ENCODE results near the gene DCLK2.

DCLK2 gene

DNA sequence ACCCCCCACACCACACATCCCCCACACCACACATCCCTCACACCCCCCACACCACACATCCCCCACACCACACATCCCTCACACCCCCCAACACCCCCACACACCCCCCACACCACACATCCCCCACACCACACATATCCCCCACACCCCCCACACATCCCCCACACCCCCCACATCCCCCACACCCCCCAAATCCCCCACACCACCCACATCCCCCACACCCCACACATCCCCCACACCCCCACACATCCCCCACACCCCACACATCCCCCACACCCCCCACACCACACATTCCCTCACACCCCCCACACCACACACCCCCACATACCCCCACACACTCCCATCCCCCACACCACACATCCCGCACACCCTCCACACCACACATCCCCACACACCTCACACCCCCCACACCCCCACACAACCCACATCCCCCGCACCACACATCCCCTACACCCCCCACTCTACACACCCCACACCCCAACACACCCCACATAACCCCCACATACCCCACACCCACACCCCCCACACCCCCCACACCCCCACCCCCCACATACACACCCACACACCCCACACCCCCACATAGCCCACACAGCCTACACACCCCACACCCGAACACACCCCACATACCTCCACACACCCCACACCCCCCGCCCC is 172.9 kb downstream of the DCLK2 start:
- ChIA-PET POLR2A (no interaction called here), CTCF (no interaction called here)
- no peak overlapping the region for H3K4me3 ChIP-seq (ENCODE audit: low read depth, low read length)
- H3K4me1 ChIP-seq (ENCODE audit: control insufficient read depth, insufficient read depth, low read length) = no peaks in the 10 kb centered on the region
- no peak overlapping the region for H3K27ac ChIP-seq (ENCODE audit: extremely low read depth, low read depth, low read length)
- TF ChIP-seq, protein P1, sequence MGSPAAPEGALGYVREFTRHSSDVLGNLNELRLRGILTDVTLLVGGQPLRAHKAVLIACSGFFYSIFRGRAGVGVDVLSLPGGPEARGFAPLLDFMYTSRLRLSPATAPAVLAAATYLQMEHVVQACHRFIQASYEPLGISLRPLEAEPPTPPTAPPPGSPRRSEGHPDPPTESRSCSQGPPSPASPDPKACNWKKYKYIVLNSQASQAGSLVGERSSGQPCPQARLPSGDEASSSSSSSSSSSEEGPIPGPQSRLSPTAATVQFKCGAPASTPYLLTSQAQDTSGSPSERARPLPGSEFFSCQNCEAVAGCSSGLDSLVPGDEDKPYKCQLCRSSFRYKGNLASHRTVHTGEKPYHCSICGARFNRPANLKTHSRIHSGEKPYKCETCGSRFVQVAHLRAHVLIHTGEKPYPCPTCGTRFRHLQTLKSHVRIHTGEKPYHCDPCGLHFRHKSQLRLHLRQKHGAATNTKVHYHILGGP (tag by site-specific recombination; IDR thresholded peaks at IDR 0.05) = no peak
- TF ChIP-seq ZNF658 (tag by site-specific recombination; IDR thresholded peaks at IDR 0.05) (no peak), ZNF350 (tag by site-specific recombination; IDR thresholded peaks at IDR 0.05) (no peak), ZNF510 (tag by site-specific recombination; IDR thresholded peaks at IDR 0.05; ENCODE audit: insufficient replicate concordance) (no peak), ZNF701 (tag by site-specific recombination; IDR thresholded peaks at IDR 0.05) (no peak), ZNF571 (tag by site-specific recombination; IDR thresholded peaks at IDR 0.05) (no peak), ZNF335 (tag by site-specific recombination; conservative IDR thresholded peaks at IDR 0.05) (no peak), ZNF548 (tag by site-specific recombination; IDR thresholded peaks at IDR 0.05) (no peak), ZNF211 (tag by site-specific recombination; IDR thresholded peaks at IDR 0.05; ENCODE audit: low read depth) (no peak), ZNF121 (tag by site-specific recombination; IDR thresholded peaks at IDR 0.05) (no peak), ZNF184 (tag by site-specific recombination; IDR thresholded peaks at IDR 0.05) (no peak), TCF7L2 (IDR thresholded peaks at IDR 0.05; ENCODE audit: borderline replicate concordance, low read depth, low read length) (no peak)
- no peaks in the 10 kb centered on the region for H3K9me3 ChIP-seq (ENCODE audit: control insufficient read depth, insufficient read depth, low read depth, low read length)
- peaks cover 0 to 20% of the 10 kb centered on the region in 2 experiments; a peak in 1 of 3 replicates for H3K36me3 ChIP-seq (ENCODE audit: control insufficient read depth in 2 of 2, insufficient read depth in 1 of 2, low read length in 2 of 2)

DNA sequence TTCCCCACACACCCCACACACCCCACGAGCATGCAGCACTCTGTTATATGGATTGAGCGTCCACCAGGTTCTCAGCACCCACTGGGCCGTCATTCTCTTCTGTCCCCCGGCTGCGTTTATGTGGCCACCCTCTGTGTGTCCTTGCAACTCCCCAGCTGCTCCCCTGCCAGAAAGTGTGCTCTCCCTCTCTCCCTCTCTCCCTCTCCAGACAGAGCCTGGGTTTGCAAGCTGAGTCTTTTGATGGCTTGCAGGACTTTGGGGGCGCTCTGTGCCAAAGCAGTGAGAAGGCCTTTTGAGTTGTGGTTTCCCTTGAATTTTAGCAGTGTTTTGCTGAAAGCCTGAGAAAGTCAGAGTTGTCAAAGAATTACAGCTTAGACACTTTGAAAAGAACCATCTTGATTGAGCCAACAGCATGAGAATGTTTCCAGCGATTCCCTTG is 173.5 kb downstream of the DCLK2 start:
- ChIA-PET POLR2A (no interaction called here), CTCF (interaction anchor here (2.5 kb wide), 1 partner anchor 9 kb away, joined by 10 read pairs; no protein-coding TSS in a partner anchor)
- H3K36me3 ChIP-seq (ENCODE audit: control insufficient read depth in 2 of 2, insufficient read depth in 1 of 2, low read length in 2 of 2) = peaks cover 0 to 21% of the 10 kb centered on the region in 2 experiments; a peak in 1 of 3 replicates

More for the DNA sequence above, 173.5 kb downstream of the DCLK2 start:
- Histone ChIP-seq H3K4me3 (ENCODE audit: low read depth, low read length) (no peak overlapping the region), H3K9me3 (ENCODE audit: control insufficient read depth, insufficient read depth, low read depth, low read length) (no peaks in the 10 kb centered on the region), H3K27ac (ENCODE audit: extremely low read depth, low read depth, low read length) (no peak overlapping the region), H3K4me1 (ENCODE audit: control insufficient read depth, insufficient read depth, low read length) (no peaks in the 10 kb centered on the region)
- TF ChIP-seq ZNF311 (tag by site-specific recombination; IDR thresholded peaks at IDR 0.05; ENCODE audit: borderline replicate concordance) (no peak), ZIC2 (tag by site-specific recombination; IDR thresholded peaks at IDR 0.05) (peak; percentile 45), ZNF138 (tag by site-specific recombination; IDR thresholded peaks at IDR 0.05; ENCODE audit: borderline replicate concordance) (no peak), OVOL3 (tag by site-specific recombination; IDR thresholded peaks at IDR 0.05) (no peak), ZSCAN30 (tag by site-specific recombination; IDR thresholded peaks at IDR 0.05) (no peak), ZNF16 (tag by site-specific recombination; IDR thresholded peaks at IDR 0.05; ENCODE audit: low read depth) (no peak)
- TF ChIP-seq, protein P2, sequence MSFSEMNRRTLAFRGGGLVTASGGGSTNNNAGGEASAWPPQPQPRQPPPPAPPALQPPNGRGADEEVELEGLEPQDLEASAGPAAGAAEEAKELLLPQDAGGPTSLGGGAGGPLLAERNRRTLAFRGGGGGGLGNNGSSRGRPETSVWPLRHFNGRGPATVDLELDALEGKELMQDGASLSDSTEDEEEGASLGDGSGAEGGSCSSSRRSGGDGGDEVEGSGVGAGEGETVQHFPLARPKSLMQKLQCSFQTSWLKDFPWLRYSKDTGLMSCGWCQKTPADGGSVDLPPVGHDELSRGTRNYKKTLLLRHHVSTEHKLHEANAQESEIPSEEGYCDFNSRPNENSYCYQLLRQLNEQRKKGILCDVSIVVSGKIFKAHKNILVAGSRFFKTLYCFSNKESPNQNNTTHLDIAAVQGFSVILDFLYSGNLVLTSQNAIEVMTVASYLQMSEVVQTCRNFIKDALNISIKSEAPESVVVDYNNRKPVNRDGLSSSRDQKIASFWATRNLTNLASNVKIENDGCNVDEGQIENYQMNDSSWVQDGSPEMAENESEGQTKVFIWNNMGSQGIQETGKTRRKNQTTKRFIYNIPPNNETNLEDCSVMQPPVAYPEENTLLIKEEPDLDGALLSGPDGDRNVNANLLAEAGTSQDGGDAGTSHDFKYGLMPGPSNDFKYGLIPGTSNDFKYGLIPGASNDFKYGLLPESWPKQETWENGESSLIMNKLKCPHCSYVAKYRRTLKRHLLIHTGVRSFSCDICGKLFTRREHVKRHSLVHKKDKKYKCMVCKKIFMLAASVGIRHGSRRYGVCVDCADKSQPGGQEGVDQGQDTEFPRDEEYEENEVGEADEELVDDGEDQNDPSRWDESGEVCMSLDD (tag by site-specific recombination; IDR thresholded peaks at IDR 0.05) = peak; percentile 38; the same call in 1 of the 2 replicates
- TF ChIP-seq, protein P3, sequence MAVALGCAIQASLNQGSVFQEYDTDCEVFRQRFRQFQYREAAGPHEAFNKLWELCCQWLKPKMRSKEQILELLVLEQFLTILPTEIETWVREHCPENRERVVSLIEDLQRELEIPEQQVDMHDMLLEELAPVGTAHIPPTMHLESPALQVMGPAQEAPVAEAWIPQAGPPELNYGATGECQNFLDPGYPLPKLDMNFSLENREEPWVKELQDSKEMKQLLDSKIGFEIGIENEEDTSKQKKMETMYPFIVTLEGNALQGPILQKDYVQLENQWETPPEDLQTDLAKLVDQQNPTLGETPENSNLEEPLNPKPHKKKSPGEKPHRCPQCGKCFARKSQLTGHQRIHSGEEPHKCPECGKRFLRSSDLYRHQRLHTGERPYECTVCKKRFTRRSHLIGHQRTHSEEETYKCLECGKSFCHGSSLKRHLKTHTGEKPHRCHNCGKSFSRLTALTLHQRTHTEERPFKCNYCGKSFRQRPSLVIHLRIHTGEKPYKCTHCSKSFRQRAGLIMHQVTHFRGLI (tag by site-specific recombination; IDR thresholded peaks at IDR 0.05) = no peak
